HepG2 (cell line): ENCODE data around the gene BCL2L1. TPM values are rescaled to one million over a fixed set of nuclear protein-coding genes. Genes with fewer than 3 reads are reported as not detected.

Experiments used
- ARNTL ChIP-seq: sonication (generic); formaldehyde crosslinking; IDR thresholded peaks from 2 replicates; pipeline ENCODE4 v1.4.0; 2020; ENCODE audit warnings: mild to moderate bottlenecking, missing genetic modification reagents
- CREB1 ChIP-seq, 2 experiments: fragments of 450-650 bp in 1 of 2; IDR thresholded peaks; 2 replicates each; pipeline ENCODE4 v1.6.1; 2016 to 2017; ENCODE audit warnings: control low read depth in 1 of 2, mild to moderate bottlenecking in 1 of 2, missing compliant biosample characterization in 1 of 2, missing genetic modification characterization in 1 of 2
- MED1 ChIP-seq: sonication (generic); formaldehyde crosslinking; IDR thresholded peaks from 2 replicates; pipeline ENCODE4 v1.4.0; 2020; ENCODE audit warnings: missing genetic modification reagents
- NCOA2 ChIP-seq: sonication (generic); formaldehyde crosslinking; IDR thresholded peaks from 2 replicates; pipeline ENCODE4 v1.8.0; 2022; ENCODE audit warnings: inconsistent platforms
- PHF8 ChIP-seq: sonication (generic); formaldehyde crosslinking; IDR thresholded peaks from 2 replicates; pipeline ENCODE4 v1.5.0; 2020; ENCODE audit warnings: missing genetic modification reagents
- RBAK ChIP-seq: sonication (generic); formaldehyde crosslinking; IDR thresholded peaks from 2 replicates; pipeline ENCODE4 v1.5.1; 2020; ENCODE audit warnings: mild to moderate bottlenecking, missing genetic modification reagents
- ZFP82 ChIP-seq: sonication (generic); formaldehyde crosslinking; IDR thresholded peaks from 2 replicates; pipeline ENCODE4 v1.5.1; 2020; ENCODE audit warnings: mild to moderate bottlenecking, missing genetic modification reagents, borderline replicate concordance
- ZNF451 ChIP-seq: sonication (generic); formaldehyde crosslinking; IDR thresholded peaks from 2 replicates; pipeline ENCODE4 v1.5.0; 2020; ENCODE audit warnings: mild to moderate bottlenecking, missing genetic modification reagents
- ZNF501 ChIP-seq: sonication (generic); formaldehyde crosslinking; IDR thresholded peaks from 2 replicates; pipeline ENCODE4 v1.5.1; 2020; ENCODE audit warnings: mild to moderate bottlenecking, moderate library complexity, missing genetic modification reagents
- ZNF558 ChIP-seq: sonication (generic); formaldehyde crosslinking; IDR thresholded peaks from 2 replicates; pipeline ENCODE4 v1.9.0; 2022; ENCODE audit warnings: mild to moderate bottlenecking, missing genetic modification reagents, borderline replicate concordance
- ZNF619 ChIP-seq: sonication (generic); formaldehyde crosslinking; IDR thresholded peaks from 2 replicates; pipeline ENCODE4 v1.4.0; 2020; ENCODE audit warnings: mild to moderate bottlenecking, missing genetic modification reagents
- ZNF652 ChIP-seq: IDR thresholded peaks from 2 replicates; pipeline ENCODE4 v1.6.1; 2016; ENCODE audit warnings: low read depth, borderline replicate concordance
- polyA plus RNA-seq, 8 experiments: library from polyadenylated mRNA; depleted of rRNA in 3 of 8; stranded (reverse) in 7 of 8; unstranded in 1 of 8; fragments of >200 nt; fragmentation: Illumina TruSeq in 4 of 8; extraction: Trizol in 4 of 8; gene quantifications; 2 replicates each; pipeline versions ENCODE4 v1.2.1 to v1.2.3, GENCODE V29; 2011 to 2016; ENCODE audit warnings: low read depth in 4 of 8, missing spikeins in 1 of 8, mixed read lengths in 1 of 8; ENCODE audit not compliant: insufficient read depth in 1 of 8
- total RNA-seq, 5 experiments: library from RNA; depleted of rRNA; stranded (reverse); fragments of >200 nt; fragmentation: Illumina TruSeq; extraction: Trizol; gene quantifications; 2 replicates each; pipeline ENCODE4 v1.2.3, GENCODE V29; 2016; ENCODE audit warnings: low read depth in 1 of 5
- TF ChIP-seq, protein P1 (sequence below): sonication (generic); formaldehyde crosslinking; IDR thresholded peaks from 2 replicates; pipeline ENCODE4 v1.5.1; 2020; ENCODE audit warnings: missing genetic modification reagents, mild to moderate bottlenecking, borderline replicate concordance
- TF ChIP-seq, protein P2 (sequence below): sonication (generic); formaldehyde crosslinking; IDR thresholded peaks from 2 replicates; pipeline ENCODE4 v1.4.0; 2020; ENCODE audit warnings: missing genetic modification reagents, borderline replicate concordance
- TF ChIP-seq, protein P3 (sequence below): sonication (generic); formaldehyde crosslinking; IDR thresholded peaks from 2 replicates; pipeline ENCODE4 v1.5.1; 2020; ENCODE audit warnings: missing genetic modification reagents, mild to moderate bottlenecking, borderline replicate concordance

The BCL2L1 gene
- total and polyA plus RNA-seq, 2 of the 13 experiments (the other 11 are each of a cell fraction or from before 2014, with no cell fraction given): 164 to 258 TPM

DNA sequence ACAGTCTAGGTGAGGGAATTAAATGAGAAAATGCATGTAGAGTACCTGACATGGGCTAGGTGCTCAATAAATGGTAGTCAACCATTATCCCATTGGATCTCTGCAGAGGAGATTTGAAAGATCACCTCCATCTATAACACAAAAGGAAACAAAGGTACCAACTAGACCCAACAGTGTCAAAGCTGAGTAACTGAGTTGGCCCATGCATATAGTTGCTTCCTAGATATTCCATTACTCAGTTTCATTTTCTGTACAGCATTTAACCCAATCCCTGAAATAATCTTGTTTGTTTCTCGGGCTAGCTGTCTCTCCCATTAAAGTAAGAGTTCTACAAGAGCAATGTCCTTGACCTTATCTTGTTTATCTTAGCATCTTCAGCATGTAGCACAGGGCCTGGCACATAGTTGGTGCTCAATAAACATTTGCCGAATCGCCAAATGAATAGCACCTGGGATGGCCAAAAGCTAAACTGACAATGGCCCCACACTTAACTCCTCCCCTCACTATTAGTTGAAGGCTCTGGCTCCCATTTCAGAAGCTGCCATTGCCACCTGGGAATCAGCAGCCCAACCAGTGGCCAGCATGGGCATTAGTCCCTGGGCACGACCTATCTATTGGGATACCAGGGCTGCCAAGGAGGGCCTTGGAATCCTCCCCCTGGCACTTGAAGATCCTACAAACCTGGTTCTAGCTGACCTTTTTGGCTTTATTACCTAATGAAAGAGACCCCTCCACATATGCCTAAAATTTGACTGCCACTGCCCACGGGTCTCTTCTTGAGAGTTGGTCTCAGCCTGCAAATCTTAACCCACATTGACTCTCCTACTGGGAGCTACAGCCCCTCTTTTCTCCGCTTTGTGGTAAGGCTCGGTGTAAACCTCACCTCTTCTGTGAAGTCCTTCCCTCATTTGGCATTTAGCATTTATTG lies 22.6 kb downstream of the BCL2L1 start (continued):
- no peak for TF ChIP-seq RBAK (CRISPR knock-in tag)
- TF ChIP-seq CREB1 (IDR thresholded peaks at IDR 0.05): no peak
- TF ChIP-seq CREB1 (CRISPR knock-in tag; IDR thresholded peaks at IDR 0.05): no peak
- 0 out of 2 replicates have a peak, but pooled peaks have one; percentile 23 for TF ChIP-seq MED1 (CRISPR knock-in tag)
- TF ChIP-seq ZNF619 (CRISPR knock-in tag): no peak
- TF ChIP-seq ARNTL: 0 out of 2 replicates have a peak, but pooled peaks have one; percentile 13
- TF ChIP-seq, protein P1, sequence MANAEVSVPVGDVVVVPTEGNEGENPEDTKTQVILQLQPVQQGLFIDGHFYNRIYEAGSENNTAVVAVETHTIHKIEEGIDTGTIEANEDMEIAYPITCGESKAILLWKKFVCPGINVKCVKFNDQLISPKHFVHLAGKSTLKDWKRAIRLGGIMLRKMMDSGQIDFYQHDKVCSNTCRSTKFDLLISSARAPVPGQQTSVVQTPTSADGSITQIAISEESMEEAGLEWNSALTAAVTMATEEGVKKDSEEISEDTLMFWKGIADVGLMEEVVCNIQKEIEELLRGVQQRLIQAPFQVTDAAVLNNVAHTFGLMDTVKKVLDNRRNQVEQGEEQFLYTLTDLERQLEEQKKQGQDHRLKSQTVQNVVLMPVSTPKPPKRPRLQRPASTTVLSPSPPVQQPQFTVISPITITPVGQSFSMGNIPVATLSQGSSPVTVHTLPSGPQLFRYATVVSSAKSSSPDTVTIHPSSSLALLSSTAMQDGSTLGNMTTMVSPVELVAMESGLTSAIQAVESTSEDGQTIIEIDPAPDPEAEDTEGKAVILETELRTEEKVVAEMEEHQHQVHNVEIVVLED: 0 out of 2 replicates have a peak, but pooled peaks have one; percentile 4
- TF ChIP-seq ZNF501 (CRISPR knock-in tag): 0 out of 2 replicates have a peak, but pooled peaks have one; percentile 13
- TF ChIP-seq, protein P2, sequence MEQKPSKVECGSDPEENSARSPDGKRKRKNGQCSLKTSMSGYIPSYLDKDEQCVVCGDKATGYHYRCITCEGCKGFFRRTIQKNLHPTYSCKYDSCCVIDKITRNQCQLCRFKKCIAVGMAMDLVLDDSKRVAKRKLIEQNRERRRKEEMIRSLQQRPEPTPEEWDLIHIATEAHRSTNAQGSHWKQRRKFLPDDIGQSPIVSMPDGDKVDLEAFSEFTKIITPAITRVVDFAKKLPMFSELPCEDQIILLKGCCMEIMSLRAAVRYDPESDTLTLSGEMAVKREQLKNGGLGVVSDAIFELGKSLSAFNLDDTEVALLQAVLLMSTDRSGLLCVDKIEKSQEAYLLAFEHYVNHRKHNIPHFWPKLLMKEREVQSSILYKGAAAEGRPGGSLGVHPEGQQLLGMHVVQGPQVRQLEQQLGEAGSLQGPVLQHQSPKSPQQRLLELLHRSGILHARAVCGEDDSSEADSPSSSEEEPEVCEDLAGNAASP (CRISPR knock-in tag): 0 out of 2 replicates have a peak, but pooled peaks have one; percentile 15
- 0 out of 2 replicates have a peak, but pooled peaks have one; percentile 59 for TF ChIP-seq ZNF451 (CRISPR knock-in tag)
- TF ChIP-seq NCOA2 (CRISPR knock-in tag): peak; percentile 23; the same call in 1 of the 2 replicates
- TF ChIP-seq ZNF652 (CRISPR knock-in tag): no peak
- TF ChIP-seq ZNF558 (CRISPR knock-in tag): no peak
- TF ChIP-seq, protein P3, sequence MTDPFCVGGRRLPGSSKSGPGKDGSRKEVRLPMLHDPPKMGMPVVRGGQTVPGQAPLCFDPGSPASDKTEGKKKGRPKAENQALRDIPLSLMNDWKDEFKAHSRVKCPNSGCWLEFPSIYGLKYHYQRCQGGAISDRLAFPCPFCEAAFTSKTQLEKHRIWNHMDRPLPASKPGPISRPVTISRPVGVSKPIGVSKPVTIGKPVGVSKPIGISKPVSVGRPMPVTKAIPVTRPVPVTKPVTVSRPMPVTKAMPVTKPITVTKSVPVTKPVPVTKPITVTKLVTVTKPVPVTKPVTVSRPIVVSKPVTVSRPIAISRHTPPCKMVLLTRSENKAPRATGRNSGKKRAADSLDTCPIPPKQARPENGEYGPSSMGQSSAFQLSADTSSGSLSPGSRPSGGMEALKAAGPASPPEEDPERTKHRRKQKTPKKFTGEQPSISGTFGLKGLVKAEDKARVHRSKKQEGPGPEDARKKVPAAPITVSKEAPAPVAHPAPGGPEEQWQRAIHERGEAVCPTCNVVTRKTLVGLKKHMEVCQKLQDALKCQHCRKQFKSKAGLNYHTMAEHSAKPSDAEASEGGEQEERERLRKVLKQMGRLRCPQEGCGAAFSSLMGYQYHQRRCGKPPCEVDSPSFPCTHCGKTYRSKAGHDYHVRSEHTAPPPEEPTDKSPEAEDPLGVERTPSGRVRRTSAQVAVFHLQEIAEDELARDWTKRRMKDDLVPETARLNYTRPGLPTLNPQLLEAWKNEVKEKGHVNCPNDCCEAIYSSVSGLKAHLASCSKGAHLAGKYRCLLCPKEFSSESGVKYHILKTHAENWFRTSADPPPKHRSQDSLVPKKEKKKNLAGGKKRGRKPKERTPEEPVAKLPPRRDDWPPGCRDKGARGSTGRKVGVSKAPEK (CRISPR knock-in tag): no peak
- no peak for TF ChIP-seq PHF8 (CRISPR knock-in tag)
- no peak for TF ChIP-seq ZFP82
